ENCODE measurements around the gene SPDEF. TPM values are rescaled to one million over a fixed set of nuclear protein-coding genes. Genes with fewer than 3 reads are reported as not detected.

The SPDEF gene
- total and polyA plus RNA-seq, 2 donors from 2014 or later = 0.19 TPM; not detected in 1

DNA sequence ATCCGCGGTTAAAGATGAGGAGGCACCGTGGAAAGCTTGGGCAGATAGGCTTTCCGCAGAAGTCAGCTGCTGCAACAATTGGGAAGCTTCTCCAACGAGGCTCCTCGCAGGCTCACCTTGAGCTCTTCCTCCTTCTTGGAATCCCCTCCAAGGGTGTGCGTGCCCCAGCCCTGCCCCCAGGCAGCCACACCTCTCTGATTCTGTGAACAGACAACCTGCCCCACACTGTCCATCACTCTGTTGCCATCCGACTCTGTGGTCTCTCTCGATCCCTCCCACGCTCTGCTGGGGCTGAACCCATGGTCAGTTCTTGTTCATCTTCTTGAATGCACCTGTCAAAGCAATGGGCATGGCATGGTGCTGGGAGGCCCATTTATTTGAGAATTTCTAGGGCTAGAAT, 58.7 kb downstream of the SPDEF start:
- DNase-seq = no peak
- TF ChIP-seq, protein P1, sequence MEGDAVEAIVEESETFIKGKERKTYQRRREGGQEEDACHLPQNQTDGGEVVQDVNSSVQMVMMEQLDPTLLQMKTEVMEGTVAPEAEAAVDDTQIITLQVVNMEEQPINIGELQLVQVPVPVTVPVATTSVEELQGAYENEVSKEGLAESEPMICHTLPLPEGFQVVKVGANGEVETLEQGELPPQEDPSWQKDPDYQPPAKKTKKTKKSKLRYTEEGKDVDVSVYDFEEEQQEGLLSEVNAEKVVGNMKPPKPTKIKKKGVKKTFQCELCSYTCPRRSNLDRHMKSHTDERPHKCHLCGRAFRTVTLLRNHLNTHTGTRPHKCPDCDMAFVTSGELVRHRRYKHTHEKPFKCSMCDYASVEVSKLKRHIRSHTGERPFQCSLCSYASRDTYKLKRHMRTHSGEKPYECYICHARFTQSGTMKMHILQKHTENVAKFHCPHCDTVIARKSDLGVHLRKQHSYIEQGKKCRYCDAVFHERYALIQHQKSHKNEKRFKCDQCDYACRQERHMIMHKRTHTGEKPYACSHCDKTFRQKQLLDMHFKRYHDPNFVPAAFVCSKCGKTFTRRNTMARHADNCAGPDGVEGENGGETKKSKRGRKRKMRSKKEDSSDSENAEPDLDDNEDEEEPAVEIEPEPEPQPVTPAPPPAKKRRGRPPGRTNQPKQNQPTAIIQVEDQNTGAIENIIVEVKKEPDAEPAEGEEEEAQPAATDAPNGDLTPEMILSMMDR (IDR thresholded peaks at IDR 0.05; ENCODE audit: borderline replicate concordance, extremely low read depth, insufficient read depth) = no peak

DNA sequence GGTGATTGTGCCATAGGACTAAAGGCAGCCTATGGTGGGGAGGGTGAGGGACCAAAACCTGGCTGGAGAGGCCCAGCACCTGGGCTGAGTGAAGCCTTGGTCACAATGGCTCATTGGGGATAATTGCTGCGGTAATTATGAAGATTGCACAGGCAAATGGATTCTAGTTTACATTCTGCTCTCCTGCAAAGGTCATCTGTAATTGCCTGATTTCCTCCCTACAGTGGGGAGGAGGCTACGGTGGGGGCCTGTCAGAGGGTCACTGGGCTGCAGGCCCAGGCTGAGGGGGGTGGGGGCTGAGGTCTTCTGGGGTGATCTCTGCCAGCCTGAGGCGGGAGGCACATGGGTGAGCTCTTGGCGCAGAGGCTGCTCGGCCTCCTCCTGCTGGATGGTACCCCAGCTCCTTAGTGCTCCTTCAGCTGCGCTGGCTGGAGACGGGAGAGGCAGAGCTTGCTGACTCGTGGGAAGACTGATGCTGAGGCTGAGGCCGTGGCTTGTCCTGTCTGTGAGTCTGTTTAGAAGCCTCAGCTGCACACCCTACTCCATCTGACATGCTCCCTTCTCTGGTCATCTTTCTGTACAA, 59.9 kb downstream of the SPDEF start:
- Histone ChIP-seq H3K9ac (ENCODE audit: low read length in 3 of 3) (no peak overlapping the region), H3K4me3 (ENCODE audit: low read length in 3 of 3) (no peak overlapping the region), H3K36me3 (ENCODE audit: control insufficient read depth in 2 of 3, insufficient read depth in 3 of 3, low read length in 3 of 3) (no peaks in the 10 kb centered on the region), H3K9me3 (ENCODE audit: control insufficient read depth in 2 of 3, insufficient read depth in 1 of 3, low read length in 3 of 3) (peaks cover 0 to 8% (median 0%) of the 10 kb centered on the region in 3 donors), H3K27me3 (ENCODE audit: control insufficient read depth, insufficient read depth, low read length) (no peaks in the 10 kb centered on the region), H3K4me1 (ENCODE audit: control insufficient read depth in 2 of 3, insufficient read depth in 2 of 3, low read depth in 1 of 3, low read length in 3 of 3) (no peaks in the 10 kb centered on the region), H3K27ac (ENCODE audit: low read depth in 2 of 2, low read length in 2 of 2) (no peak overlapping the region)
- intact Hi-C loops (cut with DNase I) = no loop called here
- no peak for FAIRE-seq
- TF ChIP-seq, protein P1 (IDR thresholded peaks at IDR 0.05; ENCODE audit: borderline replicate concordance, extremely low read depth, insufficient read depth) = no peak
- DNase-seq = no peak

More for the DNA sequence above, 58.7 kb downstream of the SPDEF start:
- no peak overlapping the region for H3K9ac ChIP-seq (ENCODE audit: low read length in 3 of 3)
- FAIRE-seq = no peak
- H3K9me3 ChIP-seq (ENCODE audit: control insufficient read depth in 2 of 3, insufficient read depth in 1 of 3, low read length in 3 of 3) = peaks cover 0 to 8% (median 0%) of the 10 kb centered on the region in 3 donors
- H3K36me3 ChIP-seq (ENCODE audit: control insufficient read depth in 2 of 3, insufficient read depth in 3 of 3, low read length in 3 of 3) = no peaks in the 10 kb centered on the region
- no peaks in the 10 kb centered on the region for H3K27me3 ChIP-seq (ENCODE audit: control insufficient read depth, insufficient read depth, low read length)
- no peak overlapping the region for H3K27ac ChIP-seq (ENCODE audit: low read depth in 2 of 2, low read length in 2 of 2)
- intact Hi-C loops (cut with DNase I) = no loop called here
- H3K4me1 ChIP-seq (ENCODE audit: control insufficient read depth in 2 of 3, insufficient read depth in 2 of 3, low read depth in 1 of 3, low read length in 3 of 3) = no peaks in the 10 kb centered on the region
- H3K4me3 ChIP-seq (ENCODE audit: low read length in 3 of 3) = no peak overlapping the region

DNA sequence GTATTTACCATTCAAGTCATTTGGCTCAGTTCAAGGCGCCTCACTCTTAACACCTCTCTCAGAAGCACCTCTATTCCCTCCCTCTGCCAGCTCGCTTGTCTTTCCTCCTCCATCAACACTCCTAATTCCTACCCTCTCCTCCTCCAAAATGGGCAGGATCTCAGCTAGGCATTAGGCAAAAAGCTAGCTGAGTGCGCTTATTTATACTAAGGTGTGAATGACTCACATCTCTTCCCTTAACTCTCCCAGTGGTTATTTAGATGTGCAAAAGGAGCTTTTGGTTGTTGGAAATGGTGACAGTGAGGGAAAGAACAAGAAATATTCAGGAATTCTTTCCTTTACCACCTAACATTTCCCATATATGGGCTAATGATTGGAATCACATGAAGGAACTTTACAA, 61.2 kb downstream of the SPDEF start:
- no peaks in the 10 kb centered on the region for H3K4me1 ChIP-seq (ENCODE audit: control insufficient read depth in 2 of 3, insufficient read depth in 2 of 3, low read depth in 1 of 3, low read length in 3 of 3)
- H3K9ac ChIP-seq (ENCODE audit: low read length in 3 of 3) = no peak overlapping the region
- intact Hi-C loops (cut with DNase I) = no loop called here
- H3K27me3 ChIP-seq (ENCODE audit: control insufficient read depth, insufficient read depth, low read length) = no peaks in the 10 kb centered on the region
- H3K36me3 ChIP-seq (ENCODE audit: control insufficient read depth in 2 of 3, insufficient read depth in 3 of 3, low read length in 3 of 3) = no peaks in the 10 kb centered on the region
- no peak overlapping the region for H3K27ac ChIP-seq (ENCODE audit: low read depth in 2 of 2, low read length in 2 of 2)
- FAIRE-seq (no peak), DNase-seq (no peak)
- TF ChIP-seq, protein P1 (IDR thresholded peaks at IDR 0.05; ENCODE audit: borderline replicate concordance, extremely low read depth, insufficient read depth) = no peak
- H3K9me3 ChIP-seq (ENCODE audit: control insufficient read depth in 2 of 3, insufficient read depth in 1 of 3, low read length in 3 of 3) = no peaks in the 10 kb centered on the region
- H3K4me3 ChIP-seq (ENCODE audit: low read length in 3 of 3) = no peak overlapping the region

DNA sequence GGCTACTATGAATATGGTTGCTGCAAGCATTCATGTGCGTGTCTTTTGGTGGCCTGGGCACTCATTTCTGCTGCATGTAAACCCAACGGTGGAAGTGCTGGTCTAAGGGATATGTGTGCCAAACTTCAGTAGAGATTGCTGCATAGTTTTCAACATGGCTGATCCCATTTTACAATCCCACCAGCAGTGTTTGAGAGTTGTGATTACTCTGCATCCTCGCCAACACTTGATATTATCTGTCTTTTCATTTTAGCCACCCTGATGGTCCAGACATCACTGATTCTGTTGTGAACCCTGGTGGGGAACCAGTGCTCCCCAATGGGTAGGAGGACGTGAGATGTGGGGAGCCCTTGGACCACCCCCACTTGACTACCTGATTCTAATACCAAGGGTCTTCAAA, 62.8 kb downstream of the SPDEF start:
- DNase-seq (no peak), FAIRE-seq (no peak)
- Histone ChIP-seq H3K4me3 (ENCODE audit: low read length in 3 of 3) (no peak overlapping the region), H3K27ac (ENCODE audit: low read depth in 2 of 2, low read length in 2 of 2) (no peak overlapping the region), H3K4me1 (ENCODE audit: control insufficient read depth in 2 of 3, insufficient read depth in 2 of 3, low read depth in 1 of 3, low read length in 3 of 3) (no peaks in the 10 kb centered on the region), H3K9me3 (ENCODE audit: control insufficient read depth in 2 of 3, insufficient read depth in 1 of 3, low read length in 3 of 3) (no peaks in the 10 kb centered on the region), H3K36me3 (ENCODE audit: control insufficient read depth in 2 of 3, insufficient read depth in 3 of 3, low read length in 3 of 3) (no peaks in the 10 kb centered on the region), H3K27me3 (ENCODE audit: control insufficient read depth, insufficient read depth, low read length) (no peaks in the 10 kb centered on the region), H3K9ac (ENCODE audit: low read length in 3 of 3) (no peak overlapping the region)
- intact Hi-C loops (cut with DNase I) = no loop called here
- TF ChIP-seq, protein P1 (IDR thresholded peaks at IDR 0.05; ENCODE audit: borderline replicate concordance, extremely low read depth, insufficient read depth) = no peak

Measured in kidney (tissue), 14 donors.